Panc1 (cell line): Measurements from ENCODE around the gene MTUS2. TPM values are rescaled to one million over a fixed set of nuclear protein-coding genes. Genes with fewer than 3 reads are reported as not detected.

Experiments
- ATAC-seq: fragments of 200-7000 bp; cut with Tn5 transposase; 2 replicates; pipeline ENCODE4 v1.9.1; 2020; ENCODE audit warnings: mild to moderate bottlenecking, moderate library complexity
- BruUV-seq: library from RNA; stranded (reverse); fragments of 400-500 nt; replicated peaks from 2 replicates; lab custom pipeline; 2021; lab: Mats Ljungman, UMichigan
- CTCF ChIA-PET: fragments of 300-600 bp; sonication (Branson Sonifier 250); formaldehyde crosslinking; loops from one replicate; lab custom pipeline; 2022; ENCODE audit warnings: antibody characterized with exemption; lab: Charles Lee
- POLR2A ChIA-PET: fragments of 300-600 bp; sonication (Branson Sonifier 250); formaldehyde crosslinking; loops from one replicate; lab custom pipeline; 2022; ENCODE audit warnings: antibody characterized with exemption; lab: Charles Lee
- DNase-seq: peaks from one replicate; pipeline ENCODE4 v3.0.0-alpha.2; 2010; ENCODE audit warnings: low read depth, low spot score
- H3K27ac ChIP-seq: 2 replicates; pipeline ENCODE4 v1.5.1; 2011; ENCODE audit warnings: mild to moderate bottlenecking, low read length, inconsistent platforms
- H3K27me3 ChIP-seq: fragments of 200-500 bp; sonication (Bioruptor generic); 2 replicates; pipeline ENCODE4 v1.6.0; 2014; ENCODE audit warnings: low read length, inconsistent platforms; ENCODE audit not compliant: control insufficient read depth, insufficient read depth
- H3K36me3 ChIP-seq: fragments of 200-500 bp; sonication (Bioruptor generic); 2 replicates; pipeline ENCODE4 v1.5.1; 2014; ENCODE audit warnings: inconsistent platforms, mild to moderate bottlenecking, low read length, moderate library complexity; ENCODE audit not compliant: control insufficient read depth, insufficient read depth
- H3K4me1 ChIP-seq: 2 replicates; pipeline ENCODE4 v1.5.1; 2011; ENCODE audit warnings: inconsistent platforms, mild to moderate bottlenecking, low read length, moderate library complexity; ENCODE audit not compliant: control insufficient read depth, insufficient read depth
- H3K4me3 ChIP-seq, 2 experiments: 2 replicates each; pipeline ENCODE4 v1.5.1; 2011 to 2012; ENCODE audit warnings: low read depth in 2 of 2, low read length in 2 of 2, mild to moderate bottlenecking in 2 of 2, inconsistent platforms in 1 of 2, moderate library complexity in 1 of 2
- H3K9me3 ChIP-seq: fragments of 200-500 bp; sonication (Bioruptor generic); 2 replicates; pipeline ENCODE4 v1.5.1; 2014; ENCODE audit warnings: low read depth, mild to moderate bottlenecking, inconsistent platforms, low read length, moderate library complexity; ENCODE audit not compliant: control insufficient read depth, insufficient read depth
- CTCF ChIP-seq: fragments of 450-650 bp; IDR thresholded peaks from 2 replicates; pipeline ENCODE4 v1.5.1; 2017; ENCODE audit warnings: mild to moderate bottlenecking
- POLR2AphosphoS5 ChIP-seq: IDR thresholded peaks from 2 replicates; pipeline ENCODE4 v1.6.1; 2012; ENCODE audit warnings: mild to moderate bottlenecking, low read depth, low read length, moderate library complexity
- SIN3A ChIP-seq: IDR thresholded peaks from 2 replicates; pipeline ENCODE4 v1.6.1; 2012; ENCODE audit warnings: low read depth, mild to moderate bottlenecking, low read length, moderate library complexity, borderline replicate concordance; ENCODE audit not compliant: insufficient read depth
- TCF7L2 ChIP-seq: IDR thresholded peaks from 2 replicates; pipeline ENCODE4 v1.6.1; 2011; ENCODE audit warnings: mild to moderate bottlenecking, low read depth, low read length, inconsistent platforms
- in situ Hi-C: cut with HindIII; loops from 2 replicates; pipeline ENCODE4 v1.10.0; 2016; ENCODE audit warnings: low sequenced_read_pairs, low pct_unique_long_range_greater_than_20kb
- intact Hi-C: fragments of 100-400 bp; cut with micrococcal nuclease; formaldehyde crosslinking; loops from one replicate; pipeline ENCODE4 v1.10.0; 2022; ENCODE audit not compliant: unreplicated experiment
- total RNA-seq: library from RNA; stranded (reverse); gene quantifications from one replicate; pipeline ENCODE4 v1.2.1, GENCODE V29; 2021; ENCODE audit not compliant: unreplicated experiment
- TF ChIP-seq, protein P1 (sequence below), 2 experiments: IDR thresholded peaks; 2 replicates each; pipeline ENCODE4 v1.6.1; 2011 to 2012; ENCODE audit warnings: low read depth in 2 of 2, control low read depth in 1 of 2, low read length in 1 of 2, mild to moderate bottlenecking in 1 of 2, moderate library complexity in 1 of 2; ENCODE audit not compliant: insufficient read depth in 1 of 2

MTUS2 gene
- total RNA-seq, 1 experiment from 2014 or later: 0.05 TPM

DNA sequence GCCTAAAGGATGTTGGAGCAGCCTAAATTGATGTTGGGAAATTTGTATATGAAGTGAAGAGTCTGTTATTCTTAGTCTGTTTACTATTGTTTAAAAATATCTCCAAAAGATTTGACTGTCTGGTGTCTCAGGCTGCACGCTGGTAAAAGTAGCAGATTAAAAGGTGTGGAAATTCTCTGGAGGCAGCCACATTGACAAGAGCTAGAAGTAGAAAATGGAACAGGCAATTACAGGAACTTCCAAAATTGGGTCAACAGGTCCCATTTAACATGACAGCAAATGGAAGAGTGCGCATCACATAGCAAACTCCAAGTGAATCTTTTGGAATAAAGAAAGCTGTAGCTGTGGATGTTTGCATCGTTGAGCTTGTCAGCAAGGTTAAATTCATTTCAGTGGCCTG lies 138.3 kb downstream of the MTUS2 start:
- no peak for ATAC-seq
- ChIA-PET CTCF (no interaction called here), POLR2A (no interaction called here)
- DNase-seq: no peak
- no peaks in the 10 kb centered on the region for H3K9me3 ChIP-seq
- BruUV-seq: no TSS peak
- no peak overlapping the region for H3K27ac ChIP-seq
- intact Hi-C loops: no loop called here
- no peaks in the 10 kb centered on the region for H3K36me3 ChIP-seq
- in situ Hi-C loops: no loop called here
- no peaks in the 10 kb centered on the region for H3K4me1 ChIP-seq
- no peak overlapping the region for H3K4me3 ChIP-seq
- H3K27me3 ChIP-seq: no peaks in the 10 kb centered on the region
- no peak for TF ChIP-seq SIN3A

DNA sequence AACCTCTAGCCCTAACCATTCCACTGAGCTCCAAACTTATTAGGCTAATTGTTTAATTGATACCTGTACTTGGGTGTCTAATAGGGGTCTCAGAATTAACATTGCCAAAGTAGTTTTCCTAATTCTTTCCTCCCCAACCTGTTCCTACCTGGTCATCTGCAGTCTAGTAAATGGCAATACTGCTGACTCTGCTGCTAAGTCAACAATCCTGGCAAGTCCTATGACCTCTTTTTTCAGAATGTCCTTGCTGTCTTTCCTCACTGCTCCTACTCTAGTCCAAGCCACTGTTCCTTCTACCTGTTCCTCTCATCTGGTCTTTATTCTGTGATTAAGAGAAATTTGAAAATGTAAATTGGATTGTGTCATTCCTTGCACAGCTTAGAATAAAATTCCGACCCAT lies 143.9 kb downstream of the MTUS2 start:
- no peak for ATAC-seq
- ChIA-PET CTCF (no interaction called here), POLR2A (no interaction called here)
- Histone ChIP-seq H3K27me3 (no peaks in the 10 kb centered on the region), H3K27ac (no peak overlapping the region), H3K4me1 (no peaks in the 10 kb centered on the region), H3K4me3 (no peak overlapping the region), H3K36me3 (no peaks in the 10 kb centered on the region), H3K9me3 (no peaks in the 10 kb centered on the region)
- DNase-seq: no peak
- in situ Hi-C loops (no loop called here), intact Hi-C loops (no loop called here)
- no TSS peak for BruUV-seq
- no peak for TF ChIP-seq POLR2AphosphoS5
- TF ChIP-seq TCF7L2: no peak
- TF ChIP-seq, protein P1, sequence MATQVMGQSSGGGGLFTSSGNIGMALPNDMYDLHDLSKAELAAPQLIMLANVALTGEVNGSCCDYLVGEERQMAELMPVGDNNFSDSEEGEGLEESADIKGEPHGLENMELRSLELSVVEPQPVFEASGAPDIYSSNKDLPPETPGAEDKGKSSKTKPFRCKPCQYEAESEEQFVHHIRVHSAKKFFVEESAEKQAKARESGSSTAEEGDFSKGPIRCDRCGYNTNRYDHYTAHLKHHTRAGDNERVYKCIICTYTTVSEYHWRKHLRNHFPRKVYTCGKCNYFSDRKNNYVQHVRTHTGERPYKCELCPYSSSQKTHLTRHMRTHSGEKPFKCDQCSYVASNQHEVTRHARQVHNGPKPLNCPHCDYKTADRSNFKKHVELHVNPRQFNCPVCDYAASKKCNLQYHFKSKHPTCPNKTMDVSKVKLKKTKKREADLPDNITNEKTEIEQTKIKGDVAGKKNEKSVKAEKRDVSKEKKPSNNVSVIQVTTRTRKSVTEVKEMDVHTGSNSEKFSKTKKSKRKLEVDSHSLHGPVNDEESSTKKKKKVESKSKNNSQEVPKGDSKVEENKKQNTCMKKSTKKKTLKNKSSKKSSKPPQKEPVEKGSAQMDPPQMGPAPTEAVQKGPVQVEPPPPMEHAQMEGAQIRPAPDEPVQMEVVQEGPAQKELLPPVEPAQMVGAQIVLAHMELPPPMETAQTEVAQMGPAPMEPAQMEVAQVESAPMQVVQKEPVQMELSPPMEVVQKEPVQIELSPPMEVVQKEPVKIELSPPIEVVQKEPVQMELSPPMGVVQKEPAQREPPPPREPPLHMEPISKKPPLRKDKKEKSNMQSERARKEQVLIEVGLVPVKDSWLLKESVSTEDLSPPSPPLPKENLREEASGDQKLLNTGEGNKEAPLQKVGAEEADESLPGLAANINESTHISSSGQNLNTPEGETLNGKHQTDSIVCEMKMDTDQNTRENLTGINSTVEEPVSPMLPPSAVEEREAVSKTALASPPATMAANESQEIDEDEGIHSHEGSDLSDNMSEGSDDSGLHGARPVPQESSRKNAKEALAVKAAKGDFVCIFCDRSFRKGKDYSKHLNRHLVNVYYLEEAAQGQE (IDR thresholded peaks at IDR 0.05; ENCODE audit: insufficient read depth in 1 of 2, low read depth in 2 of 2, low read length in 1 of 2): no peak
- TF ChIP-seq SIN3A: no peak
- TF ChIP-seq CTCF: no peak

DNA sequence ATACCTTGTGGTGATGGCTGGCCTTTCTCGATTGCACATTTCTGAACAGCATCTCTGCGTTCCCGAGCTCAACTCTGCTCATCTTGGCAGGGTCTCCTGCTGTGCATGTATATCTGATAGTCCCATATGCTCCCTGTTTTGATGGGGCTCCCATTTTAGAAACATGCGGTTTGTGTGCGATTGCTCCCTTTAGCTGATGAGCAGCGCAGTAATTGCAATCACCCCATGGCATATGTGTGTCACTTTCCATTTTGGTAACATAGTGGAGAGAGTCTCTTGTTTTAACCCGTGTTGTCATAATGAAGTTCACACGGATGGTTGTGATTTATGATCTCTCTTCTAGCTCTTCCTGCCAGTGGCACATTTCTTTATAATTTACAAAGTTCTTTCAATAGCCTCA lies 144.7 kb downstream of the MTUS2 start:
- POLR2A ChIA-PET: no interaction called here
- intact Hi-C loops: no loop called here

More for the DNA sequence above, 144.7 kb downstream of the MTUS2 start:
- BruUV-seq: no TSS peak
- H3K9me3 ChIP-seq: no peaks in the 10 kb centered on the region
- no peak for DNase-seq
- H3K36me3 ChIP-seq: no peaks in the 10 kb centered on the region
- H3K27me3 ChIP-seq: no peaks in the 10 kb centered on the region
- H3K27ac ChIP-seq: no peak overlapping the region
- H3K4me3 ChIP-seq: no peak overlapping the region
- CTCF ChIA-PET: no interaction called here
- H3K4me1 ChIP-seq: no peaks in the 10 kb centered on the region
- no peak for ATAC-seq
- TF ChIP-seq, protein P1 (IDR thresholded peaks at IDR 0.05; ENCODE audit: insufficient read depth in 1 of 2, low read depth in 2 of 2, low read length in 1 of 2): no peak
- no peak for TF ChIP-seq SIN3A
- TF ChIP-seq TCF7L2: no peak
- TF ChIP-seq POLR2AphosphoS5: no peak
- in situ Hi-C loops: no loop called here
